Thymus (tissue), 11 donors: ENCODE data around the gene SLC7A6. TPM values are rescaled to one million over a fixed set of nuclear protein-coding genes. Genes with fewer than 3 reads are reported as not detected.

Source experiments
- DNase-seq, 9 donors: peaks; one replicate each; pipeline ENCODE4 v3.0.0-alpha.2; 2013; ENCODE audit warnings: low spot score in 9 of 9, low read depth in 6 of 9, missing footprints in 1 of 9
- H3K27ac ChIP-seq, 2 donors: one replicate each; pipeline ENCODE4 v1.5.1; 2013; ENCODE audit warnings: control low read depth in 1 of 2, low read depth in 1 of 2, low read length in 1 of 2, mild to moderate bottlenecking in 1 of 2, moderate library complexity in 1 of 2
- H3K27me3 ChIP-seq, 2 donors: one replicate each; pipeline ENCODE4 v1.5.1; 2013; ENCODE audit warnings: low read length in 1 of 2; ENCODE audit not compliant: control insufficient read depth in 2 of 2, insufficient read depth in 1 of 2
- H3K36me3 ChIP-seq, 2 donors: one replicate each; pipeline ENCODE4 v1.5.1; 2013; ENCODE audit warnings: low read length in 1 of 2, mild to moderate bottlenecking in 1 of 2, moderate library complexity in 1 of 2; ENCODE audit not compliant: control insufficient read depth in 2 of 2, insufficient read depth in 2 of 2
- H3K4me1 ChIP-seq, 2 donors: one replicate each; pipeline ENCODE4 v1.5.1; 2013; ENCODE audit warnings: low read length in 2 of 2; ENCODE audit not compliant: control insufficient read depth in 2 of 2, insufficient read depth in 2 of 2
- H3K4me3 ChIP-seq, 2 donors: one replicate each; pipeline ENCODE4 v1.5.1; 2013; ENCODE audit warnings: low read length in 2 of 2, control low read depth in 1 of 2, mild to moderate bottlenecking in 1 of 2
- H3K9me3 ChIP-seq, 2 donors: one replicate each; pipeline ENCODE4 v1.5.1; 2013; ENCODE audit warnings: low read length in 1 of 2, mild to moderate bottlenecking in 1 of 2; ENCODE audit not compliant: control insufficient read depth in 2 of 2, insufficient read depth in 1 of 2
- WGBS: extraction: QIAGEN DNeasy Blood & Tissue Kit; methylation state at CpG from one replicate; pipeline ENCODE4 v1.1.7; 2013; 5-methylcytosine and 5-hydroxymethylcytosine counted together
- polyA plus RNA-seq: library from polyadenylated mRNA; stranded (reverse); fragments of 200-250 nt; gene quantifications from one replicate; pipeline ENCODE4 v1.2.3, GENCODE V29; 2013
- total RNA-seq: library from RNA; stranded (reverse); fragments of 120-200 nt; gene quantifications from one replicate; pipeline ENCODE4 v1.2.4, GENCODE V29; 2013
- donor health status: healthy.

The SLC7A6 gene
- total and polyA plus RNA-seq, 2 donors, result 42.3 to 47.3 TPM

DNA sequence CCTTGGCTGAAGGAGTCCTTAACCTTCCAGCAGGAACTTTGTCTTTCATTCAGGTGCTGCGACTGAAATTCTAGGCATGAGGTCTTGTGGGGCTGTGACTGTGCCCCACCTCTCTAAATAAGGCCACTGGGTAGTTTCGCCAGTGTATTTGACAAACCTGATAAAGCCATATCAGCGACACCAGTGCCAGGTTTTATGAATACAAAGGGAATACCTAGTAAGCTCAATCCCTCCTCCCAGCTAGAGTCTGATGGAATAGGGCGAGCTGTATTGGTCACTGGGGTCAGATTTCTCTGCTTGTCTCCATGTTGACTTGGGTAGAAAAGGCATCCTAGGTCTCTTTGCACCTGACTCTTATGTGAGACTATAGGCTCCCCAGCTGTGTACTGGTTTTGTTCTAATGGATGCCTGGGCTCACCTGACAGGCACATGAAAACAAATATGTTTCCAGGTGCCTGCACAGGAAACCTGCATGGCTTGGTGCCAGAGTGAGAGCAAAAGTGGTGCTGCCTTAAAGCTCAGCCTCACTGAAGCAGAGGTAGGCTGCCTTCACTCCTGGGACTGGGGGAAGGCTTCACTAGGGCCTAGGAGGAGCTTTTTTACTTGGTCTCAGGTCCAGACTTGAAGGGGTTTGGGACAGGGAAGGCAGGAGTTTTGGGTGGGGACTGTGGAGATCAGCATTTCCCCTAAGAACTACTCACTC, 8.3 kb downstream of the SLC7A6 start:
- peaks cover 35 to 76% of the 10 kb centered on the region in 2 donors for H3K36me3 ChIP-seq
- peaks cover 69 to 95% of the 10 kb centered on the region in 2 donors for H3K4me1 ChIP-seq
- peak in 3 of 9 donors; percentile 74 to 88 (median 74) for DNase-seq
- 96% methylated on average over 4 of the region's 4 CpGs for WGBS
- peak overlapping the region; percentile 97 for H3K27ac ChIP-seq
- H3K9me3 ChIP-seq, result peaks cover 1 to 2% of the 10 kb centered on the region in 2 donors
- no peaks in the 10 kb centered on the region for H3K27me3 ChIP-seq
- peak overlapping the region in 1 of 2 donors; percentile 18 for H3K4me3 ChIP-seq

DNA sequence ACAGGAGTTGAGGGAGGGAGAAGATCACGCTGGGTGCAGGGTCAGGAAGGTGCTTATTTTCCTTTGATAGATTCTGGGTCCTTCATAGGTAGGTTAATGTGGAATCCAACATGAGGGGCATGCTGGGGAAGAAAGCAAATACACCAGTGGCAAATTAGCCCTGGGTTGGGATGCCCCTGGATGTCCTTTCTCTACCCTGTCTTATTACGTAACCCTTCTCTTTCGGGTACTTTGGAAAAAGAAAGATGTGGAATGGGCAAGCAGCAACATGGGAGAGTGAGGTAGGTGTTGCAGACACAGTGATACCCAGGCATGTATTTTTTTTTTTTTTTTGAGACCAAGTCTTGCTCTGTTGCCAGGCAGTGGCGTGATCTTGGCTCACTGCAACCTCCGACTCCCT, 9.1 kb downstream of the SLC7A6 start:
- Histone ChIP-seq H3K36me3 (peaks cover 29 to 74% of the 10 kb centered on the region in 2 donors), H3K9me3 (peaks cover 1 to 2% of the 10 kb centered on the region in 2 donors), H3K4me3 (peak overlapping the region in 1 of 2 donors; percentile 18), H3K4me1 (peaks cover 67 to 95% of the 10 kb centered on the region in 2 donors), H3K27me3 (no peaks in the 10 kb centered on the region), H3K27ac (peak overlapping the region; percentile 97)
- no peak for DNase-seq
- WGBS, result 93% methylated on average over 5 of the region's 5 CpGs

DNA sequence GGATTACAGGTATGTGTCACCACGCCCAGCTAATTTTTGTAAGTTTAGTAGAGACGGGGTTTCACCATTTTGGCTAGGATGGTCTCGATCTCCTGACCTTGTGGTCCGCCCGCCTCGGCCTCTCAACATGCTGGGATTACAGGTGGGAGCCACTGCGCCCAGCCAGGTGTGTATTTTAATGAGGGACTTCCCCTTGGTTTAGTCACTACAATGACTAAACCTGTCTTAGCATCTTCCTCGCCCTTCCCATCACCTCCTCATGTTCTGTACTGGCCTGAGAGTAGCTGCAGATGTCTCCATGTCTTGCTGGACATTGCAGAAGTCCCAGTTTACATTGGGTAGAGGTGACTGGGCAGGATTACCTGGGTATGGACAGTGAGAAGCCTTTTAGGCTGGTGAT, 9.6 kb downstream of the SLC7A6 start:
- Histone ChIP-seq H3K27ac (peak overlapping the region; percentile 97), H3K4me1 (peaks cover 67 to 91% of the 10 kb centered on the region in 2 donors)
- 94% methylated on average over 8 of the region's 8 CpGs for WGBS

DNA sequence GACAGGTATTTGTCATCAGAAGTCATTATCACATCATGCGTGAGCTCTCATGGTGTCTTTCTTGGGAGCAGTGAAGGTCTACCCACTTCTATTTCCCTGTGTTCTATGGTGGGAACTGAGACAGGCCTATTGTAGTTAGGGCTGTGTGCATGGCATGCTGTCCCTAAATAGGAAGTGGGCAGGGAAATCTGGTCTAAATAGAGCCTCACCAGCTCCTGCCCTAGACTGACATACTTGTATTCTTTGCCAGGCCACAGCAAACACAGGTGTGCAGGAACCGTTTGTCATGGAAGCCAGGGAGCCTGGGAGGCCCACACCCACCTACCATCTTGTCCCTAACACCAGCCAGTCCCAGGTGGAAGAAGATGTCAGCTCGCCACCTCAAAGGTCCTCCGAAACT, 10.1 kb downstream of the SLC7A6 start:
- DNase-seq, result no peak
- peaks cover 30 to 78% of the 10 kb centered on the region in 2 donors for H3K36me3 ChIP-seq
- 69% methylated on average over 4 of the region's 4 CpGs for WGBS
- no peaks in the 10 kb centered on the region for H3K27me3 ChIP-seq
- peaks cover 1 to 2% of the 10 kb centered on the region in 2 donors for H3K9me3 ChIP-seq
- H3K4me1 ChIP-seq, result peaks cover 67 to 94% of the 10 kb centered on the region in 2 donors
- no peak overlapping the region for H3K4me3 ChIP-seq
- H3K27ac ChIP-seq, result peak overlapping the region; percentile 97

More for the DNA sequence above, 9.6 kb downstream of the SLC7A6 start:
- H3K36me3 ChIP-seq, result peaks cover 29 to 72% of the 10 kb centered on the region in 2 donors
- H3K4me3 ChIP-seq, result no peak overlapping the region
- no peak for DNase-seq
- H3K9me3 ChIP-seq, result peaks cover 1 to 2% of the 10 kb centered on the region in 2 donors
- no peaks in the 10 kb centered on the region for H3K27me3 ChIP-seq

DNA sequence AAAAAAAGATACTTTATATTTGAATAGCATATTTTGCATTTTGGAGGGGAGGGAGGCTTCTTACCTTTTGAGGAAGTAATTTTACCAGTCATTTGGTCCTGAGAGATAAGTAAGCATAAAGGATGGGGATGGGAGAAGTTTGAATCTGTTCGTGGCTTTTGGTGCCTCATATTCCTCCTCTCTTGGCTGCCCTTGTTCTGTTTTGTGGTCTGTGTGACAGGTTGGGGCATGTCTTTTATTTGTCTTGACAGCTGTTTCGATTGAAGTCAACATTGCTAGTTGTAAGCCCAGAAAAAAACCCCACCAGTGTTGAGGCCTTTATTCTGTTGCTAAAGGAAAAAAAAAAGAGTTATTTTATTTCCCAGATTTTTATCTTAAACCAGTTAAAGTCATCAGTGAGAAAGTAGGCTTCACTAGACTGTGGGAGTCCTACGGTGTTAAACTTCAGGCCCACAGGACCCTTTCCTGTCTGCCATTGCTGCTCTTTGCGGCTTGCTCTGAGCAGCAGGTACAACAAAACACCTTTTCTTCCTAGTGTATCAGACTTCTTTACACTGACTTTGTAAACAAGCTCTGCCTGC, 11.4 kb downstream of the SLC7A6 start:
- H3K27me3 ChIP-seq, result no peaks in the 10 kb centered on the region
- peaks cover 1 to 2% of the 10 kb centered on the region in 2 donors for H3K9me3 ChIP-seq
- peaks cover 66 to 94% of the 10 kb centered on the region in 2 donors for H3K4me1 ChIP-seq
- peak in 3 of 9 donors; percentile 74 to 92 (median 78) for DNase-seq
- peak overlapping the region; percentile 25 to 39 for H3K4me3 ChIP-seq
- H3K36me3 ChIP-seq, result peaks cover 35 to 78% of the 10 kb centered on the region in 2 donors
- H3K27ac ChIP-seq, result peak overlapping the region; percentile 97
- 3% methylated on average over 4 of the region's 4 CpGs for WGBS

DNA sequence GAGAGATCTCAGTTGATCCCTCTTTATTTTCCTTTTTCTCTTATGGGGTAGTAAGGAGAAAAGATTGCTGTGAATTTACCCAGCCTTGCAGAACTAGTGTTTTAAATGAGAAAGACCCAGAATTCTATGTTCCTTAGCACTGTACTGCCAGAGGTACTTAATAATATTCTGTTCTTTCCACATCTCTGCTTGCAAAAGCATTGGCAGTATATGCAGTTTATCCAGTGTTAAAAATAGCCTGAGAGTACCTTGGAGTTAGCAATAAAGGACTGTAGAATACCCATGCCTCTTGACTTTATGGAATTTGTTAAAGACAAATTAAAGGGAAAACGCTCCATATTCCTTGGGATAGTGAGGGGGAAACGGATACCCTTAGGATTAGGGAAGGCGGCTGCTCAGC, 11.9 kb downstream of the SLC7A6 start:
- H3K9me3 ChIP-seq, result peaks cover 1 to 2% of the 10 kb centered on the region in 2 donors
- H3K27me3 ChIP-seq, result no peaks in the 10 kb centered on the region
- 82% methylated on average over 3 of the region's 3 CpGs for WGBS
- no peak for DNase-seq
- peak overlapping the region; percentile 97 for H3K27ac ChIP-seq
- peaks cover 70 to 94% of the 10 kb centered on the region in 2 donors for H3K4me1 ChIP-seq
- H3K36me3 ChIP-seq, result peaks cover 36 to 73% of the 10 kb centered on the region in 2 donors
- peak overlapping the region; percentile 25 to 39 for H3K4me3 ChIP-seq

DNA sequence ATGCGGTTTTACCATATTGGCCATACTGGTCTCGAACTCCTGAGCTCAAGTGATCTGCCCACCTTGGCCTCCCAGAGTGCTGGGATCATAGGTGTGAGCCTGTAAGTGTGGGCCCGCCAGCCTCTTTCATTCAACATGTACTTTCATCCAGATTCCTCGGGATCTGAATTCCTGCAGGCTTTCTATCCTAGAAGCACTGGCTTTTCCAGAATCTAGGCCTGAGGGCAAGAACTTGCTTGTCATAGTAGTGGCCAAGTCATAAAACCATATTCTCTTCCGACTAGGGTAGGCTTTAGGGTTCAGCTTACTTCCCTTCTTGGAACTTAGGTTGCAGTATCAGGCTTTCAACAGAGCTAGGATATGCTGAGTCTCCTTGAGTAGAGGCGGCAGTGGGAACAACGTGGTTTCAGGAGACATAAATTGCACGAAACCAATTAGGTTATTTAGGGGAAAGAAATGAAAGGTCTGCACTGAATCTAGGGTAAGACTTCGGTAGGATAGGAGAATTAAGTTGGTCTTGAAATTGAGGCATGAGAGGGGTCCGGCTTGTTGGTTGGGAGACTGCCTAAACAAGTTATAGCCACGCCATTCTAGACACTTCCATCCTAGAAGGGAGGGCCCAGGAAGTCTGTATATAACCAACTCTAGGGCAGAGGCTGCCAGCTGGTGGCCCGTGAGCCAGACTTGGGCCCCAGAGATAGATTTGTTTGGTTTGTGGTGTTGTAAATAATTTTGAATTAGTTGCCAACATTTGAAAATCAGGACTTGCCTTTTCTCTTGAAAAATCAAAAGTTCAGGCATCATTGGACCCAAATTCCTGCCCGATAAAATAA, 15.6 kb downstream of the SLC7A6 start:
- Histone ChIP-seq H3K36me3 (peaks cover 32 to 65% of the 10 kb centered on the region in 2 donors), H3K4me3 (no peak overlapping the region), H3K27me3 (no peaks in the 10 kb centered on the region), H3K27ac (peak overlapping the region; percentile 65 to 86), H3K4me1 (peaks cover 68 to 94% of the 10 kb centered on the region in 2 donors), H3K9me3 (no peaks in the 10 kb centered on the region)
- DNase-seq, result peak in 1 of 9 donors; percentile 54
- 92% methylated on average over 13 of the region's 13 CpGs for WGBS

DNA sequence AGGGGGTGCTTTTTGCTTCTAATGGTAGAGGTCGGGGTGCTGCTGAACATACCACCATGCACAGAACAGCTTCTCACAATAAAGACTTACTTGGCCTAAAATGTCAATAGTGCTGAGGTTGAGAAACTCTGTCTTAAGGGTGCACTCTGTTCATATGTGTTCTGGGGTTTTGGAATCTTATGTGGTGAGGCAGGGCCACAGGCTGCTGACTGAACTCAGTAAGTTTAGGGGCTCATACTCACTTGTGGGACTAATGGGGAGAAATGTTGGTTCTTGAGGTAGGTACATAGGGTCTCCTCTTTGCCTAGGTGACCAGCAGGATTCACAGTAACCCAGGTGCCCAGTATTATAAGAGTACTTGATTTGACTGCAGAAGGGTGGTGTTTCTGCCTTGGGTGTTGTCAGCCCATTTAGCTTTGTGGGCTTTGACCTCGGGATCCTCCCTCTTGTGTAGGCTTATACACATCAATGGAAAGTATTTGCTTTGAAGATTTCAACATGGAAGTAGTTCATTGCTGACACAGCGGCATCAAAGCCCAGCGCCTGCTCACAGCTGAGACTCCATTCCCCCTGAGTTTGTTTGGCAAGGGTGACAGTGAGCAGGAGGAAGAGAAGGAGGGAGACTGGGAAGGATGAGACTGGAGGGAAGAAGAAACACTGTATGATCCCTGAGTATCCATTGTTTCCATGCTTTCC, 17.2 kb downstream of the SLC7A6 start:
- peak overlapping the region; percentile 86 to 88 for H3K27ac ChIP-seq
- DNase-seq, result peak in 2 of 9 donors; percentile 68 to 85
- H3K27me3 ChIP-seq, result no peaks in the 10 kb centered on the region
- no peaks in the 10 kb centered on the region for H3K9me3 ChIP-seq
- H3K4me1 ChIP-seq, result peaks cover 73 to 94% of the 10 kb centered on the region in 2 donors
- peak overlapping the region in 1 of 2 donors; percentile 17 for H3K4me3 ChIP-seq
- WGBS, result 28% methylated on average over 4 of the region's 4 CpGs
- H3K36me3 ChIP-seq, result peaks cover 29 to 61% of the 10 kb centered on the region in 2 donors
